ENCODE results near the gene TRIM8. TPM values are rescaled to one million over a fixed set of nuclear protein-coding genes. Genes with fewer than 3 reads are reported as not detected.
A peak's percentile ranks its signal among the peaks of the same experiment; 100 is the strongest.

TRIM8 gene
- total and polyA plus RNA-seq, 2 experiments from 2014 or later, result 37.5 to 108 TPM

GRCh38 chr10:102632394-102633111 lies 11.7 kb upstream of the TRIM8 start:
- peak overlapping the region; percentile 58 for H3K4me3 ChIP-seq
- no peaks in the 10 kb centered on the region for H3K9me2 ChIP-seq (ENCODE audit: insufficient read depth)
- peak overlapping the region; percentile 92 for H3K27ac ChIP-seq
- H3K9me3 ChIP-seq (ENCODE audit: low read depth), result no peaks in the 10 kb centered on the region
- H4K20me1 ChIP-seq (ENCODE audit: insufficient read depth), result no peaks in the 10 kb centered on the region
- H3K27me3 ChIP-seq (replicated peaks; ENCODE audit: insufficient read depth), result no peaks in the 10 kb centered on the region
- WGBS, 2 experiments (ENCODE audit: low coverage in 1 of 2, low lambda C conversion rate in 2 of 2, missing lambda C conversion rate in 2 of 2), result 20% methylated on average over 5 of the region's 5 CpGs
- H3K4me1 ChIP-seq (ENCODE audit: insufficient read depth), result peaks cover 78% of the 10 kb centered on the region
- peak; percentile 55 for DNase-seq
- H3K36me3 ChIP-seq (ENCODE audit: low read depth), result no peaks in the 10 kb centered on the region
- peak overlapping the region; percentile 74 for H3K9ac ChIP-seq
- in situ Hi-C loops (cut with MboI), result no loop called here
- H3K4me2 ChIP-seq (ENCODE audit: unreplicated experiment), result peak overlapping the region; percentile 85
- H3F3A ChIP-seq (ENCODE audit: insufficient read depth), result peaks cover 33% of the 10 kb centered on the region
- H2AFZ ChIP-seq, result peak overlapping the region; percentile 59; the same call in 1 of the 2 replicates
- no peaks in the 10 kb centered on the region for H3K79me2 ChIP-seq (ENCODE audit: insufficient read depth)
- TF ChIP-seq EZH2 (IDR thresholded peaks at IDR 0.05; ENCODE audit: insufficient read depth, poor library complexity, severe bottlenecking) (no peak), EZH2phosphoT487 (IDR thresholded peaks at IDR 0.05; ENCODE audit: insufficient read depth, low read depth) (no peak)

DNA sequence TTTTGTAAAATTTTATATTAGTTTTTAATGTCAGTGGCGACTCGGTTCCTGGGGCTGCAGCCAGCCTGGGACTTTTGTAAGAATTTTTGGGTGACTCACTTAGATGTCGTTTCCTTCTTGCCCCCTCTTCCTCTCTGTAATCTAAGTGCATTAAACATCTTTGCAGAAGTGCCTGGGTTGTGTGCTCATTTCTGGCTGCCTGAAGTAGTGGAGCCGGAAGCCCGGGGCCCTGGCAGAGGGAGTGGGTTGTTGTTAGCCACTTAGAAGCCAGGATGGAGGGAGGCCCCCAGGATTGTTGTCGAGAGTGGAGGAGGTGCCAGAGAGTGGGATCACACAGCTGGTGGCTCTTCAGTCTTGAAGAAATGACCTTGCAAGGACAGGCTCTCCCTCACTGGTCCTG lies 11.0 kb upstream of the TRIM8 start:
- H2AFZ ChIP-seq, result peak overlapping the region; percentile 59; the same call in 1 of the 2 replicates
- DNase-seq, result peak; percentile 77
- no peaks in the 10 kb centered on the region for H3K9me3 ChIP-seq (ENCODE audit: low read depth)
- no peak for TF ChIP-seq EZH2 (IDR thresholded peaks at IDR 0.05; ENCODE audit: insufficient read depth, poor library complexity, severe bottlenecking)
- H3K4me1 ChIP-seq (ENCODE audit: insufficient read depth), result peaks cover 71% of the 10 kb centered on the region
- peak overlapping the region; percentile 58 for H3K4me3 ChIP-seq
- H3K27me3 ChIP-seq (replicated peaks; ENCODE audit: insufficient read depth), result no peaks in the 10 kb centered on the region
- in situ Hi-C loops (cut with MboI), result no loop called here
- 1% methylated on average over 6 of the region's 6 CpGs for WGBS, 2 experiments (ENCODE audit: low coverage in 1 of 2, low lambda C conversion rate in 2 of 2, missing lambda C conversion rate in 2 of 2)
- no peaks in the 10 kb centered on the region for H3K9me2 ChIP-seq (ENCODE audit: insufficient read depth)
- peak overlapping the region; percentile 92 for H3K27ac ChIP-seq
- H3F3A ChIP-seq (ENCODE audit: insufficient read depth), result peaks cover 33% of the 10 kb centered on the region
- no peaks in the 10 kb centered on the region for H3K36me3 ChIP-seq (ENCODE audit: low read depth)
- peak overlapping the region; percentile 74 for H3K9ac ChIP-seq
- H3K4me2 ChIP-seq (ENCODE audit: unreplicated experiment), result peak overlapping the region; percentile 85
- no peaks in the 10 kb centered on the region for H3K79me2 ChIP-seq (ENCODE audit: insufficient read depth)
- H4K20me1 ChIP-seq (ENCODE audit: insufficient read depth), result no peaks in the 10 kb centered on the region

GRCh38 chr10:102633848-102634247 lies 10.4 kb upstream of the TRIM8 start:
- Histone ChIP-seq H3K9me2 (ENCODE audit: insufficient read depth) (no peaks in the 10 kb centered on the region), H3K4me3 (peak overlapping the region; percentile 58; the same call in 1 of the 2 replicates), H3K4me2 (ENCODE audit: unreplicated experiment) (peak overlapping the region; percentile 85), H3K27ac (peak overlapping the region; percentile 92), H3K9ac (peak overlapping the region; percentile 74), H3F3A (ENCODE audit: insufficient read depth) (peaks cover 30% of the 10 kb centered on the region), H3K9me3 (ENCODE audit: low read depth) (no peaks in the 10 kb centered on the region), H3K36me3 (ENCODE audit: low read depth) (no peaks in the 10 kb centered on the region), H3K4me1 (ENCODE audit: insufficient read depth) (peaks cover 65% of the 10 kb centered on the region), H3K79me2 (ENCODE audit: insufficient read depth) (no peaks in the 10 kb centered on the region), H2AFZ (no peak overlapping the region), H3K27me3 (replicated peaks; ENCODE audit: insufficient read depth) (no peaks in the 10 kb centered on the region), H4K20me1 (ENCODE audit: insufficient read depth) (no peaks in the 10 kb centered on the region)
- in situ Hi-C loops (cut with MboI), result no loop called here
- no peak for DNase-seq
- 79 to 87% methylated on average over 5 of the region's 5 CpGs for WGBS, 2 experiments (ENCODE audit: low coverage in 1 of 2, low lambda C conversion rate in 2 of 2, missing lambda C conversion rate in 2 of 2)
- TF ChIP-seq EZH2 (IDR thresholded peaks at IDR 0.05; ENCODE audit: insufficient read depth, poor library complexity, severe bottlenecking) (no peak), EZH2phosphoT487 (IDR thresholded peaks at IDR 0.05; ENCODE audit: insufficient read depth, low read depth) (no peak)

GRCh38 chr10:102634686-102635085 lies 9.6 kb upstream of the TRIM8 start:
- Histone ChIP-seq H3K4me2 (ENCODE audit: unreplicated experiment) (no peak overlapping the region), H3K27ac (peak overlapping the region; percentile 10; the same call in 1 of the 2 replicates), H2AFZ (no peak overlapping the region), H3K9me3 (ENCODE audit: low read depth) (no peaks in the 10 kb centered on the region), H3K4me3 (no peak overlapping the region), H3K79me2 (ENCODE audit: insufficient read depth) (no peaks in the 10 kb centered on the region), H3K27me3 (replicated peaks; ENCODE audit: insufficient read depth) (no peaks in the 10 kb centered on the region), H3K4me1 (ENCODE audit: insufficient read depth) (peaks cover 57% of the 10 kb centered on the region), H3F3A (ENCODE audit: insufficient read depth) (peaks cover 26% of the 10 kb centered on the region), H3K9ac (no peak overlapping the region), H3K9me2 (ENCODE audit: insufficient read depth) (no peaks in the 10 kb centered on the region), H4K20me1 (ENCODE audit: insufficient read depth) (no peaks in the 10 kb centered on the region), H3K36me3 (ENCODE audit: low read depth) (no peaks in the 10 kb centered on the region)
- TF ChIP-seq EZH2phosphoT487 (IDR thresholded peaks at IDR 0.05; ENCODE audit: insufficient read depth, low read depth) (no peak), EZH2 (IDR thresholded peaks at IDR 0.05; ENCODE audit: insufficient read depth, poor library complexity, severe bottlenecking) (no peak)
- in situ Hi-C loops (cut with MboI), result no loop called here
- DNase-seq, result peak; percentile 35
- WGBS, 2 experiments (ENCODE audit: low coverage in 1 of 2, low lambda C conversion rate in 2 of 2, missing lambda C conversion rate in 2 of 2), result 73 to 100% methylated on average over 1 to 4 of the region's 4 CpGs

Measured in GM23248 (cell line).